ENCODE measurements around the gene HILPDA. TPM values are rescaled to one million over a fixed set of nuclear protein-coding genes. Genes with fewer than 3 reads are reported as not detected.

The HILPDA gene
- polyA plus RNA-seq (2012; ENCODE audit: insufficient read depth, insufficient read length) = 27.8 TPM

- H3K4me3 ChIP-seq (ENCODE audit: low read length) = peak within 1 kb of the TSS; percentile 98
Measured at GRCh38 chr7:128455543-128456254, at the start of gene HILPDA. TSS of gene HILPDA (plus strand) at chr7:128455878. CDS start at chr7:128457269, 1,391 bp downstream.

GRCh38 chr7:128406314-128407232 lies 49.1 kb upstream of the HILPDA start:
- DNase-seq (ENCODE audit: low read depth, low spot score) = no peak
- no peak overlapping the region; the same call in 1 of the 2 replicates for H3K4me3 ChIP-seq (ENCODE audit: low read length)

More at GRCh38 chr7:128455543-128456254, at the start of gene HILPDA:
- DNase-seq (ENCODE audit: low read depth, low spot score) = peak; percentile 86

- no peak overlapping the region for H3K4me3 ChIP-seq (ENCODE audit: low read length)
- no peak for DNase-seq (ENCODE audit: low read depth, low spot score)
Measured at GRCh38 chr7:128407233-128407589, 48.5 kb upstream of the HILPDA start.

GRCh38 chr7:128407751-128408708 lies 47.6 kb upstream of the HILPDA start:
- no peak for DNase-seq (ENCODE audit: low read depth, low spot score)
- no peak overlapping the region for H3K4me3 ChIP-seq (ENCODE audit: low read length)

GRCh38 chr7:128408709-128409595 lies 46.7 kb upstream of the HILPDA start:
- no peak for DNase-seq (ENCODE audit: low read depth, low spot score)
- peak overlapping the region; percentile 73 for H3K4me3 ChIP-seq (ENCODE audit: low read length)

GRCh38 chr7:128409596-128410450 lies 45.9 kb upstream of the HILPDA start, which contains the start of gene IMPDH1:
TSS of gene IMPDH1 (minus strand) at chr7:128409982. CDS start at chr7:128409901, 81 bp downstream.
- DNase-seq (ENCODE audit: low read depth, low spot score) = peak; percentile 41
- H3K4me3 ChIP-seq (ENCODE audit: low read length) = peak within 1 kb of the TSS; percentile 73

GRCh38 chr7:128410451-128410753 lies 45.3 kb upstream of the HILPDA start:
- no peak for DNase-seq (ENCODE audit: low read depth, low spot score)
- H3K4me3 ChIP-seq (ENCODE audit: low read length) = peak overlapping the region; percentile 73

- H3K4me3 ChIP-seq (ENCODE audit: low read length) = no peak overlapping the region
- no peak for DNase-seq (ENCODE audit: low read depth, low spot score)
Measured at GRCh38 chr7:128415217-128415785, 40.4 kb upstream of the HILPDA start.

GRCh38 chr7:128417071-128417470 lies 38.6 kb upstream of the HILPDA start:
- H3K4me3 ChIP-seq (ENCODE audit: low read length) = no peak overlapping the region
- DNase-seq (ENCODE audit: low read depth, low spot score) = no peak

GRCh38 chr7:128419257-128419656 lies 36.4 kb upstream of the HILPDA start:
- no peak overlapping the region for H3K4me3 ChIP-seq (ENCODE audit: low read length)
- no peak for DNase-seq (ENCODE audit: low read depth, low spot score)

- no peak for DNase-seq (ENCODE audit: low read depth, low spot score)
- no peak overlapping the region for H3K4me3 ChIP-seq (ENCODE audit: low read length)
Measured at GRCh38 chr7:128420773-128421172, 34.9 kb upstream of the HILPDA start.

GRCh38 chr7:128421384-128421783 lies 34.3 kb upstream of the HILPDA start:
- DNase-seq (ENCODE audit: low read depth, low spot score) = no peak
- H3K4me3 ChIP-seq (ENCODE audit: low read length) = no peak overlapping the region

GRCh38 chr7:128422037-128422436 lies 33.6 kb upstream of the HILPDA start:
- no peak overlapping the region for H3K4me3 ChIP-seq (ENCODE audit: low read length)
- no peak for DNase-seq (ENCODE audit: low read depth, low spot score)

- DNase-seq (ENCODE audit: low read depth, low spot score) = no peak
Measured at GRCh38 chr7:128422842-128423241, 32.8 kb upstream of the HILPDA start.

GRCh38 chr7:128424686-128425275 lies 30.9 kb upstream of the HILPDA start:
- H3K4me3 ChIP-seq (ENCODE audit: low read length) = no peak overlapping the region
- DNase-seq (ENCODE audit: low read depth, low spot score) = no peak

More at GRCh38 chr7:128422842-128423241, 32.8 kb upstream of the HILPDA start:
- H3K4me3 ChIP-seq (ENCODE audit: low read length) = no peak overlapping the region

GRCh38 chr7:128425850-128426249 lies 29.8 kb upstream of the HILPDA start:
- peak; percentile 62 for DNase-seq (ENCODE audit: low read depth, low spot score)
- H3K4me3 ChIP-seq (ENCODE audit: low read length) = no peak overlapping the region

Data from Jurkat, Clone E6-1 (cell line).